Suprapubic skin (tissue), 4 donors: ENCODE results near the gene PIK3R4. TPM values are rescaled to one million over a fixed set of nuclear protein-coding genes. Genes with fewer than 3 reads are reported as not detected.

Experiments used
- DNase-seq, 2 donors: peaks; one replicate each; pipeline ENCODE4 v3.0.0-alpha.2; 2019; ENCODE audit warnings: low spot score in 2 of 2
- H3K27ac ChIP-seq: fragments of 200-600 bp; sonication (generic); one replicate; pipeline ENCODE4 v1.5.1; 2019
- H3K27me3 ChIP-seq: fragments of 200-600 bp; sonication (generic); one replicate; pipeline ENCODE4 v1.5.1; 2019
- H3K36me3 ChIP-seq: fragments of 200-600 bp; sonication (generic); one replicate; pipeline ENCODE4 v1.5.1; 2019
- H3K4me1 ChIP-seq: fragments of 200-600 bp; sonication (generic); one replicate; pipeline ENCODE4 v1.5.1; 2019
- H3K4me3 ChIP-seq: fragments of 200-600 bp; sonication (generic); one replicate; pipeline ENCODE4 v1.5.1; 2019; ENCODE audit warnings: mild to moderate bottlenecking
- H3K9me3 ChIP-seq: fragments of 200-600 bp; sonication (generic); one replicate; pipeline ENCODE4 v1.5.1; 2019
- EP300 ChIP-seq: sonication (generic); formaldehyde crosslinking; IDR thresholded peaks from one replicate; pipeline ENCODE4 v1.6.1; 2017; ENCODE audit warnings: antibody characterized with exemption
- POLR2A ChIP-seq, 2 donors: fragments of 450-650 bp; IDR thresholded peaks; one replicate each; pipeline ENCODE4 v1.6.1; 2017; ENCODE audit warnings: antibody characterized with exemption in 2 of 2, mild to moderate bottlenecking in 2 of 2, moderate library complexity in 2 of 2
- POLR2AphosphoS5 ChIP-seq, 3 donors: sonication (generic); formaldehyde crosslinking; IDR thresholded peaks; one replicate each; pipeline ENCODE4 v1.6.1; 2017; ENCODE audit warnings: antibody characterized with exemption in 3 of 3
- WGBS: methylation state at CpG from one replicate; pipeline ENCODE4 v1.1.5; 2018; 5-methylcytosine and 5-hydroxymethylcytosine counted together
- total RNA-seq, 4 donors: library from RNA; depleted of rRNA; stranded (reverse); fragments of >200 nt; gene quantifications; one replicate each; pipeline ENCODE4 v1.1.0, GENCODE V29; 2016
- TF ChIP-seq, protein P1 (sequence below), 2 donors: fragments of 200-600 bp in 1 of 2; fragments of 450-650 bp in 1 of 2; sonication (generic) in 1 of 2; IDR thresholded peaks; one replicate each; pipeline ENCODE4 v1.5.1; 2016 to 2019; ENCODE audit warnings: antibody characterized with exemption in 2 of 2, mild to moderate bottlenecking in 1 of 2, moderate library complexity in 1 of 2

PIK3R4 gene
- total RNA-seq, 4 donors from 2014 or later = 35.6 to 48.5 (median 39.3) TPM

DNA sequence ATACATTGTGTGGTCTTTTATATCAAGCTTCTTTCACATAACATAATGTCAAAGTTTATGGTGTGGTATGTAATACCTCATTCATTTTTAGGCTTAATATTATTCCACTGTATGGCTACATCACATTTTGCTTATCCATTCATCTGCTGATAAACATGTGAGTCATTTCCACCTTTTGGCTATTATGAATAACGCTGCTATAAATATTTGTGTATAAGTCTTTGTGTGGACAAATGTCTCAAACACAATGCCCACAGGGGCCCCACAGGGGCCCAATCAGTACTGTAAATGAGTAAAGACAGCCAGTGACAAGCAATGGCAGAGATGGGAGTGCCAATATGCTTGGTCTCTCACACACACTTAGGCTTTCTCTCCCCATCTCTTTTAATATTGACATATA is 54.2 kb downstream of the PIK3R4 start:
- Histone ChIP-seq H3K4me3 (no peak overlapping the region), H3K27ac (no peak overlapping the region), H3K36me3 (peaks cover 19% of the 10 kb centered on the region), H3K27me3 (no peaks in the 10 kb centered on the region), H3K4me1 (no peaks in the 10 kb centered on the region), H3K9me3 (no peaks in the 10 kb centered on the region)
- no peak for DNase-seq
- no peak for TF ChIP-seq POLR2AphosphoS5 (IDR thresholded peaks at IDR 0.05)
- no peak for TF ChIP-seq POLR2A (IDR thresholded peaks at IDR 0.05)
- TF ChIP-seq EP300 = no peak
- TF ChIP-seq, protein P1, sequence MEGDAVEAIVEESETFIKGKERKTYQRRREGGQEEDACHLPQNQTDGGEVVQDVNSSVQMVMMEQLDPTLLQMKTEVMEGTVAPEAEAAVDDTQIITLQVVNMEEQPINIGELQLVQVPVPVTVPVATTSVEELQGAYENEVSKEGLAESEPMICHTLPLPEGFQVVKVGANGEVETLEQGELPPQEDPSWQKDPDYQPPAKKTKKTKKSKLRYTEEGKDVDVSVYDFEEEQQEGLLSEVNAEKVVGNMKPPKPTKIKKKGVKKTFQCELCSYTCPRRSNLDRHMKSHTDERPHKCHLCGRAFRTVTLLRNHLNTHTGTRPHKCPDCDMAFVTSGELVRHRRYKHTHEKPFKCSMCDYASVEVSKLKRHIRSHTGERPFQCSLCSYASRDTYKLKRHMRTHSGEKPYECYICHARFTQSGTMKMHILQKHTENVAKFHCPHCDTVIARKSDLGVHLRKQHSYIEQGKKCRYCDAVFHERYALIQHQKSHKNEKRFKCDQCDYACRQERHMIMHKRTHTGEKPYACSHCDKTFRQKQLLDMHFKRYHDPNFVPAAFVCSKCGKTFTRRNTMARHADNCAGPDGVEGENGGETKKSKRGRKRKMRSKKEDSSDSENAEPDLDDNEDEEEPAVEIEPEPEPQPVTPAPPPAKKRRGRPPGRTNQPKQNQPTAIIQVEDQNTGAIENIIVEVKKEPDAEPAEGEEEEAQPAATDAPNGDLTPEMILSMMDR (IDR thresholded peaks at IDR 0.05) = no peak
- WGBS = 42% methylated on average over 1 of the region's 1 CpG

DNA sequence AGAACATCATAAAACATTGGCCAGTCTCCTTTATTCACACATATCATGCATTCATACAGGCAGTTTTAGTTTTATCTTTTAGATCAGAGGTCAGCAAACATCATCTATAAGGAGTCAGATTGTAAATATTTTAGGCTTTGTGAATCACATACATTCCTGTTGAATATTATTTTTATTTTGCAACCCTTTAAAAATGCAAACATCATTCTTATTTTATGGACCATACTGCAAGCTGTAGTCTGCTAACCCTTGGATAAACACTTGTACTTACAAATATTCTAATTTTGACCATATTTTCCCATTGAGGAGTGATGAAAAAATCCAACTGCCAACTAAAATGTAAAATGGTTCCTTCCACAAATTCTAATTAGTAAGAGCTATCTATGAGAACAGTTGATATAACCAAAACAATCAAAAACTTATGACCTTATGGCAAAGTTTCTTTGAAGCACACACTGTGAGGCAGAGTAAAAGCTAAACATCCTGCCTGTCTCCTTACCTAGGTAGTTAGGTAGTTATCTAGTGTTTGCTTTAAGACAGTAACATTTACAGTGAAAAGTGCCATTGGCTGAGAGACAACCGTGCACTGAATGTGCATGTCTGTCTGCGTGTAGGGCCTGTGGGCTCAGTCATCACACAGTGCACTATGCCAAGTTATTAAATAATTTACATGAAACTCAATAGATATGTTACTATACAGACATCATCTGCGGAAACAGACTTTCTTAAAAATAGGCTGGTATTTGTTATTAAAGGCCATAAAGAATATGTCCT is 57.7 kb downstream of the PIK3R4 start:
- TF ChIP-seq POLR2AphosphoS5 (IDR thresholded peaks at IDR 0.05) = no peak
- TF ChIP-seq, protein P1 (IDR thresholded peaks at IDR 0.05) = no peak
- TF ChIP-seq EP300 = no peak
- TF ChIP-seq POLR2A (IDR thresholded peaks at IDR 0.05) = no peak
- Histone ChIP-seq H3K27ac (no peak overlapping the region), H3K4me3 (no peak overlapping the region), H3K27me3 (no peaks in the 10 kb centered on the region), H3K36me3 (peaks cover 27% of the 10 kb centered on the region), H3K9me3 (no peaks in the 10 kb centered on the region), H3K4me1 (no peaks in the 10 kb centered on the region)
- DNase-seq = no peak
- WGBS = 62% methylated on average over 3 of the region's 3 CpGs

DNA sequence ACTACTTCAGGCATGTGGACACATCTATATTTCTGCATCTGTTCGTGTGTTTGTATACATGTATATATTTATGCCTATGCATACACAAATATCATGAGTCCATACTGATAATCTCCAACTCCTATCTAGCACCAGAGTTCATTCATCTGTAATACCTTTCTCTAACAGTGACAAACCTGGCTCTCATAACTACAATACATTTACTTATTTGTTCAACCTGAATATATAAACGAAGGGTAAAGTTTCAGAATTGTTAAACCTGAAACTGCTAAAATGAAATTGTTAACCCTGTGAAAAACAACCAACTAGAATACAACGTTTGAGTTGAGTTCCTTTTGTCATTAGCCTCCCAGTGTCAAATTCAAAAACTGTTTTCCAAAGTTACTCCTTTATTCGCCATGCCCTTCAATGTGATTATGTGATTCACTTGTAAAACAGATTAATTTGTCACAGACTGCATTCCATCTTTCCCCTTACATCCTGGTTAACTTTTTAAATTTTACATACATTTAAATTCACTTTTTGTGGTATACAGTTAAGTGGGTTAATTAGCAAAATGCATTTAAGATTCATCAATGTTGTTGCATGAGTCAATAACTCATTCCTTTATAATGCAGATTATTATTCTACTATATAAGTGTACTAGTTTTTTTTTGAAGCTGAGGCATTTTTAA is 58.5 kb downstream of the PIK3R4 start:
- TF ChIP-seq, protein P1 (IDR thresholded peaks at IDR 0.05) = no peak
- TF ChIP-seq EP300 (no peak), POLR2A (IDR thresholded peaks at IDR 0.05) (no peak), POLR2AphosphoS5 (IDR thresholded peaks at IDR 0.05) (no peak)
- H3K27me3 ChIP-seq = no peaks in the 10 kb centered on the region
- H3K9me3 ChIP-seq = no peaks in the 10 kb centered on the region
- no peak overlapping the region for H3K4me3 ChIP-seq
- no peak for DNase-seq
- 81% methylated on average over 4 of the region's 4 CpGs for WGBS
- H3K27ac ChIP-seq = no peak overlapping the region
- H3K4me1 ChIP-seq = no peaks in the 10 kb centered on the region
- H3K36me3 ChIP-seq = peaks cover 34% of the 10 kb centered on the region

DNA sequence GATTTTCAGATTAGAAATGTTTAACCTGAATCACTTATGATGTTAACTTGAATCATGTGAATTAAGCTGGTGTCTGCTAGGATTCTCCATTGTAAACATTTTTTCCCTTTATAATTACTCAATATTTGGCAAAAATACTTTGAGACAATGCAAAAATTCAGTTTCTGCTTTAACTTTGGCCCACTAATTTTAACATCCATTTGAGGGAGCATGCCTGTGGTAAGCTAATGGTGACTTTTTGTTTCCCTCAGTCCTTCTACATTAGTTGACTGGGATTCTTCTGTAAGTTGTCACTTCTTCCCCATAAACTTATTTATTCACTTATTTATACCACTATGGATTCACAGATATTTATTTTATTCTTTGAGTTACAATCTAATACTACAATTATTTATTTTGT is 59.3 kb downstream of the PIK3R4 start:
- Histone ChIP-seq H3K27me3 (no peaks in the 10 kb centered on the region), H3K4me1 (no peaks in the 10 kb centered on the region), H3K4me3 (no peak overlapping the region), H3K27ac (no peak overlapping the region), H3K9me3 (no peaks in the 10 kb centered on the region), H3K36me3 (peaks cover 42% of the 10 kb centered on the region)
- no peak for DNase-seq
- TF ChIP-seq, protein P1 (IDR thresholded peaks at IDR 0.05) = no peak
- no peak for TF ChIP-seq POLR2AphosphoS5 (IDR thresholded peaks at IDR 0.05)
- TF ChIP-seq EP300 = no peak
- no peak for TF ChIP-seq POLR2A (IDR thresholded peaks at IDR 0.05)

DNA sequence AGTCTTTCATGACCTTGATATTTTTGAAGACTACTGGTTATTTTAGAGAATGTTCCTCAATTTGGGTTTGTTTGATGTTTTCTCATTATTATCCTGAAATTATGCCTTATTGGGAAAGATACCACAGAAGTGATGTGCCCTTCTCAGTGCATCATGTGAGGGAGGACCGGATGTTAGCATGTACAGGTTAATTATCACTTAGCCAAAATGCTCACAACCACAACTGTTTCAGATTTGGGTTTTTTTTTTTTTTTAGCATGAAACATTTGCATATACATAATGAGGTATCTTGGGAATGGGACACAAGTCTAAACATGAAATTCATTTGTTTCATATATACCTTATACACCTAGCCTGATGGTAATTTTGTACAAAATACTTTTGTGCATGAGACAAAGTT is 59.8 kb downstream of the PIK3R4 start:
- Histone ChIP-seq H3K27ac (no peak overlapping the region), H3K4me1 (no peaks in the 10 kb centered on the region), H3K27me3 (no peaks in the 10 kb centered on the region), H3K4me3 (no peak overlapping the region), H3K36me3 (peaks cover 46% of the 10 kb centered on the region), H3K9me3 (no peaks in the 10 kb centered on the region)
- 74% methylated on average over 1 of the region's 1 CpG for WGBS
- TF ChIP-seq POLR2AphosphoS5 (IDR thresholded peaks at IDR 0.05) (no peak), EP300 (no peak), POLR2A (IDR thresholded peaks at IDR 0.05) (no peak)
- TF ChIP-seq, protein P1 (IDR thresholded peaks at IDR 0.05) = no peak
- no peak for DNase-seq
